ENCODE data around the gene DGUOK.

DNA sequence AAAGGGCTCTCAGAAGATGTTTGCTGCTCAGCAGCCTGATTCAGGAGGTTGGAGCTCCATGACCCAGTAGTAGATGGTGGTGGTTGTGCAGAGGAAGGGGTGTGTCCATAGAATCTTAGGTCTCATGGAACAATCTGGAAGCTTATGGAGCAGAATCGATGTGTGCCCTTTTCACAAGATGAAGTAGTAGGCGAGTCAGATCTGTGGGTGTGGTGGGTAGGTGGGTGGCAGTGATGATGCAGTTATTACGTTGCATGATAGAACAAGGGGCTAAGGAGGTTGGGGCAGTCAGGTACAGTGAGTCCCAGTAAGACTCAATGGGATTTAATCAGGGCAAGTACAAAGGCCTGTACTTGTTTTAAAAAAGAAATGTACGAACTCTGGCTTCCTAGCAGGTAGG lies 67.1 kb downstream of the DGUOK start:
- TF ChIP-seq ZNF274 (IDR thresholded peaks at IDR 0.05; ENCODE audit: low read depth, low read length) = no peak
- no peak for TF ChIP-seq SUZ12 (IDR thresholded peaks at IDR 0.05; ENCODE audit: extremely low read depth, insufficient read depth, insufficient read length)

All from NT2/D1 (cell line).